Fibroblast of skin of right biceps (primary cell): ENCODE data around the gene ARHGEF12.

Experiments used
- DNase-seq: peaks from one replicate; pipeline ENCODE4 v3.0.0-alpha.2; 2013

The ARHGEF12 gene

GRCh38 chr11:120335908-120336640 lies at the start of gene ARHGEF12:
ARHGEF12 (plus strand) TSS chr11:120336413; CDS start chr11:120337244, 831 bp downstream.
- peak; percentile 99 for DNase-seq

- no peak for DNase-seq
Measured at GRCh38 chr11:120288021-120288420, 48.2 kb upstream of the ARHGEF12 start.

GRCh38 chr11:120289426-120289825 lies 46.8 kb upstream of the ARHGEF12 start:
- no peak for DNase-seq

GRCh38 chr11:120290956-120291355 lies 45.3 kb upstream of the ARHGEF12 start:
- no peak for DNase-seq

- no peak for DNase-seq
Measured at GRCh38 chr11:120293038-120293800, 43.0 kb upstream of the ARHGEF12 start.

GRCh38 chr11:120294096-120294495 lies 42.1 kb upstream of the ARHGEF12 start:
- DNase-seq = no peak

GRCh38 chr11:120295099-120295498 lies 41.1 kb upstream of the ARHGEF12 start:
- DNase-seq = peak; percentile 11

GRCh38 chr11:120296554-120296953 lies 39.7 kb upstream of the ARHGEF12 start:
- DNase-seq = no peak

- DNase-seq = no peak
Measured at GRCh38 chr11:120298461-120298860, 37.8 kb upstream of the ARHGEF12 start.

- DNase-seq = no peak
Measured at GRCh38 chr11:120302001-120302805, 34.0 kb upstream of the ARHGEF12 start.

GRCh38 chr11:120303004-120303637 lies 33.1 kb upstream of the ARHGEF12 start:
- peak; percentile 63 for DNase-seq

- DNase-seq = peak; percentile 33
Measured at GRCh38 chr11:120304526-120304925, 31.7 kb upstream of the ARHGEF12 start.

GRCh38 chr11:120305286-120305685 lies 30.9 kb upstream of the ARHGEF12 start:
- no peak for DNase-seq

GRCh38 chr11:120306519-120307242 lies 29.5 kb upstream of the ARHGEF12 start:
- peak; percentile 96 for DNase-seq

- no peak for DNase-seq
Measured at GRCh38 chr11:120307476-120307875, 28.7 kb upstream of the ARHGEF12 start.

- no peak for DNase-seq
Measured at GRCh38 chr11:120308081-120308480, 28.1 kb upstream of the ARHGEF12 start.

- no peak for DNase-seq
Measured at GRCh38 chr11:120310870-120311269, 25.3 kb upstream of the ARHGEF12 start.

GRCh38 chr11:120314861-120315260 lies 21.4 kb upstream of the ARHGEF12 start:
- no peak for DNase-seq

GRCh38 chr11:120316880-120317688 lies 19.1 kb upstream of the ARHGEF12 start:
- DNase-seq = peak; percentile 61

- DNase-seq = no peak
Measured at GRCh38 chr11:120317689-120318480, 18.3 kb upstream of the ARHGEF12 start.
